ENCODE results near the gene HEBP2.
"Not testable (repeated sequence)": the region's sequence is repeated elsewhere in the genome, so short reads cannot be mapped to it uniquely, and the experiment has no call there.

Gene HEBP2

DNA sequence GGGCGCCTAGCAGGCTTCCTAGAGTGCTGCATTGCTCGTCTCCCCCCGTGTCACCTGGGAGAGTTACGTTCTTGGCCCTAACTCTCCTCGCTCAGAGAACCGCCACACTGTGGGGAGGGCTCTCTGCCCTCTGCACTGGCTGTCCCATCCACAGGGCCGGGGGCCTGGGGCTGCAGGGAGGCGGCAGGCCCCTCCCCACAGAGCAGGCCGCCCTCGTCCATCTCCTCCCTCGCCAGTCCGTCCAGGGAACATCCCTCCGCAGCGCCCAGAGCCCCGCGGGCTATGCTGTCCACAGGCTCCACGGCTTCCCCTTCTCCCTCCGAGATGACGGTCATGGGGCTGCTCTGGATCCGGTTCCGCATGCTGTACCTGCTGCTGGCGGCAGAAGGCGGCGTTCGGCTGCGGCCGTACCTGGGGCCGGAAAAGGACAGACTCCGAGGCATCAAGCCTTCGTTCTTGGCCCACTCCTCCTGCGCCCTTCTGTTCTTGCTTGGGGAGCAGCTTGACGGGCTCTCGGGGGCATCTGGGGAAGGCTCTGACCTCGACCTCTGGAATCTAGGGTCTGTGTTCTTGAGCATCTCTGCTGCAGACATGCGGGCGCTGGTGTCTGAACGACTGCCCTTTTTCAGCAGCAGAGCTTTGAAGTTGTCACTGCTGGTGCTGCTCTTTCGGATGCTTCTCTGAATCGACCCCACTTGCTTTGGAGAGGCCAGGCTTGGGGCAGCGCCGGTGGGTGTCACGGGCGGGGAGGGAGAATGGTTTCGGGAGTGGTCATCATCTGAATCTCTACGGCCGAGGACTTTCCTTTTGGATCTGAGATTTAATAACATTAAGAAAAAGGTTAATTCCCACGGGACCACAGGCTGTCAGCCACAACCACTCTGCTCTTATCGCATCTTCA lies 20.2 kb downstream of the HEBP2 start:
- no peak for DNase-seq

DNA sequence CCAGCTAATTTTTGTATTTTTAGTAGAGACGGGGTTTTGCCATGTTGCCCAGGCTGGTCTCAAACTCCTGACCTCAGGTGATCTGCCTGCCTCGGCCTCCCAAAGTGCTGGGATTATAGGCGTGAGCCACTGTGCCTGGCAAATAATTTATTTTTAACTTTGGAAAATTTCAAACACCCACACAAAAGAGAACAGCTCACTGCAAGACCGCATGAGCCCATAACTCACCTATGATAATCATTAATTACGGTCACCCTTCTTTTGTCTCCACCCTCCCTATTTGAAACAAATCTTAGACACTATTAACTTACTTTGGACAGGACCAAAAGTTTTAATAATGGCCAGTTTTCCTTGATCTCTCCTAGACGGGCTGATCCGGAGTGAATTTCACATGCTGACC lies 21.2 kb downstream of the HEBP2 start:
- DNase-seq, result not testable (repeated sequence)

DNA sequence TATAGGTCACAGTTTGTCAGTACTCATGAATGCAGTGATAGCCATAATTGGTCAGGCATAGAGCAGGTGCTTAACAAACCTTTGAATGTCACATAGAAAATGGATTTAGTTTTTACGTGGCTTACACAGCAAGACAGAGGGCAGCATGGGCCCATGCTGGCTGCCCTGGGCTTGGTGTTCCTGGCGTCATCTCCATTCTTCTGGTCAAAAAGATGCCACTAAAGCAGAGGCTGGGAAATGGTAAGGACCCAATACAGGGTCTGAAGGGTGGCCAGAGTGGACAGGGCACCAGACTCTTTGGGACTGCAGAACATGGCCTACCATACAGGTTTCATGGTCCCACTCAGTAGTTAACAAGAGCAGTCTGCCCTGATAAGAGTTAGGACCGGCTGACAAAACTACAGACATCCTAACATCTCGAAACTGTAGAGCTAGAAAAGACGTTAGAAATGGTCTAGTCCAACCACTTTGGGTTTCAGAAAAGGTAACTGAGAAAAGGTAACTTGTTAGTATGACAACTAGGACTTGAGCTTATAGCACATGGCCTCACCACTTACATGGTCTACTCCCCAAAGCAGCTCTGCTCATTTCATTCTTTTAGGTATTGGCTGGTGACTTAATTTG lies 22.6 kb downstream of the HEBP2 start:
- DNase-seq, result no peak

DNA sequence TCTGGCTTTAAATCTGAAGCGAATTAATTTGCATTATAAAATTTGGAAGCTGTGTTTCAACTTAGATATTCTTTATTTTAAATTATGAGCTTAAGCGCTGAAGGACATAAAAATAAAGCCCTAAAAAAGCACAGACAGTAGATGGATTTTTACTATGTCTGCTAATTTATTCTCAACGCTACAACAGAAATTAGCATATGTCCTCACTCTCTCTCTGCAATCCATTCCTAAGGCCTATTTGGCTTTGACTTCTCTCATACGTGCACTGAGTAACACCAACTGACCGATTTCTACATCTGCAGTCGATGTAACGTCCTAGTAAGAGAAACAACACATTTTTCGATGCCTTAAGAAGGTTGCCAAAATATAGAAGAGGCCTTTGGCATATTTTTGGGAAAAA lies 23.7 kb downstream of the HEBP2 start:
- no peak for DNase-seq

DNA sequence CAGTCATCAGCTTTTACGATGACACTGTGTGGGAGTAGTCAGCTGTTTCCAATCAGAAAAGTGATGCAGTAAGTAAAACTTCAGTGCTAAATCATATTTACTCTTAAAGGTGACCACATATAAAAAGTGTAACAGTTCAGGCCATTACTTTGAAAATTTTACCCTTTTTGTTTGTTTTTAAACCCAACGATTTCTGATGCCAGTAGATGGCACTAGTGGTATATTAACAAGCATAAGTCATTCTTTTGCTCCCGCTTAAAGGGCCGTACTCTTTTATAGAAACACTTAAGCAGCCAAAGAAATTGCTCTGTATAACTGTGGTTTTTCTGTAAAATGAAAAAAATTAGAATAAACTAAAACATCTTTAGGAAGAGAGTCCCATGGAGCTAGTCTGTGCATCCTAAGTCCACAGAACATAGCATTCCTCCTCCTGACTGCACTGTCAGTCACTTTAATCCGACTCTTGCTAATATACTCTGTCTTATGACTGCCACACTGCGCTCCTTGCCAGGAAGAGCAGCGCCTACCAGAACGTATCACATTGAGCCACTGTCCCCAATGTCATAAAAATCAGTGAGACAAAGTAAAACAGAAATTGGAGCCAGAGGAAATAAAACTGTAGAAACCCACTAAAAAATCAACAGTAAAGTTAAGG lies 25.0 kb downstream of the HEBP2 start:
- DNase-seq, result peak; percentile 66

DNA sequence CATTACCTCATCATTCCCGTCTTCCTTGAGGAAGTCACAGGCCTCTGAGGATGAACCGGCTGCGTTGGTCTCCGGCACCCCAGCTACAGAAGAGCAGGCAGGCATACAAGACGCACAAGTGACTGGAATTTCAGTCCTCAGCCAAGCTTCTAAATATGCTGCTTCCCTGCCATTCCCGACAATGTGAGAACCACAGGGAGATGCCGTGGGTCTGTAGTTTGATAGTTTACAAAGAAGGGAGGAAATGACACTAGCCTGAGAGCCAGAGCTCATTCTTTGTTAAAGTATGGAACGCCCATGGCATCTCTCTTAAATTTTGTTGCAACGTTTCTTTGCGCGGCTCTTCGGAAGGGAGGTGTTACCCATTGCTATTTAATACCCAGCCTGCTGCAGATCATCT lies 25.7 kb downstream of the HEBP2 start:
- DNase-seq, result no peak

DNA sequence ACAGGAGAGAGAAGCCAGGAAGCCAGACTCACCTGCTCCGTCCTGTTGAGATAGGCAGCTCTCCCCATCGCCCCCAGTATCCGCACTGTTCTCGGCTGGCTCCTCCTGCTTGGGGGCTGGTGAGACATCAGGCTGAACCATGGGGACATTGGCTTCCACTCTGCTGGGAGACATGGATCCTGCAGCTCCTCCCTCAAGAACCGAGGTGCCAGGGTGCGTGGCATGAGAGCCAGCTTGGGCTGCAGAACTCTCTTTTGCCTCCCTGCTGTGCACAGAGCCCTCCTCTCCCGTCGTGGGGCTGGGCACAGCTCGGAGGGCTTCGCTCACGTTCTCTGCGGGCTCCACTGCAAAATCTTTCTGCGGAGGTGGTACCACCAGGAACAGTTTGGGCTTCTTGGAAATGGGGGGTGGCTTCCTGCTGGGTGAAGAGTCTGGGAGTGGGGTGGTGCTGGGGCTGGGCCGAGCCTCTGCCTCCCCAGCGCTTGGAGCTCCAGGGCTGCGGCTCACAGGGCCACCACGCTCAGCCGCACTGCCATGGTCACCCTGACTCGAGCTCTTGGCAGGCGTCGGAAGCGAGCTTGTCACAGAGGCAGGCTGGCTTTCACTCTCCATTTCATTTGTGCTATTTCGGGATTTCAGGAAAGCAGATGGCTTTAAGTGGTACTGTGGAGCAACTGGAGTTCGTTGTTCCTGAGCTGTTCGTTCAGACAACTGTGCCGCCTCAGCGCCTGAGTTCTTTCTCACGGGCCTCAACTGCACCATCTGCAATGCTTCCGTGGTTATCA lies 26.5 kb downstream of the HEBP2 start:
- no peak for DNase-seq

DNA sequence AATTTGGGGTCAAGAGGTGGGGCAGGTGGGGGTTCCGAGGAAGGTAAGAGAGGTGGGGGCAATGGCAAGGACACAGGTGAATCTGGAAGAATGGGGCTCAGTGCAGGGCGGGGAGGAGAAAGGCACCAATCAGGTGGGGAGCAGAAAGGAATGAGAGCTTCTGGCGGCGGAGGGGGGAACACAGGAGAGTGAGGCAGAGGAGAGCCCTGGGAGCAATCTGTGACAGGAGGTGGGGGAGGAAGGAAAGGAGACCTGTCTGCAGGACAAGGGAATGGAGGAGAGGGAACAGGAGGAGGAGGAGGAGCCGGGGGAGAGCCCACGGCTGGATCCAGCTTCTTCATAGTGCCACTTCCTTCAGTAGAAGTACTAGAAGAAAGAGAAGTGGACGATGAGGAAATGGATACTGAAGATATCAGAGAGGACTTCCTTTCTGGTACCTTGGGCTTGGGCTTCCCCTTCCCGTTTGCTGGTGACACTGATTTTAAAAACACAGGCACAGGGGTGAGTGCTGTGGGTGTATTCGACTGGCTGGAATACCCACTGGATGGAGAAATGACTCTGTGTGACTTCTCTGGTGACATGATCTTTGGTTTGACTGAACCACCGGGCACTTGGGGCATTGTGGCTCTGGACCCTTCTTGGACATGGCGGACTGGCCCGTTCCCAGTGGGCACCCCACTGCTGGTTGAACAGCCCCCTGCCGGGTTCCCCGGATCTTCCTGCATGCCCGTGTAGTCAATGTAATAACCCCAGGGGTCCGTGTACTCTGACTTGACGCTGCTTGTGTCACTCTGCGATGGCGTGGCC lies 27.4 kb downstream of the HEBP2 start:
- DNase-seq, result no peak

DNA sequence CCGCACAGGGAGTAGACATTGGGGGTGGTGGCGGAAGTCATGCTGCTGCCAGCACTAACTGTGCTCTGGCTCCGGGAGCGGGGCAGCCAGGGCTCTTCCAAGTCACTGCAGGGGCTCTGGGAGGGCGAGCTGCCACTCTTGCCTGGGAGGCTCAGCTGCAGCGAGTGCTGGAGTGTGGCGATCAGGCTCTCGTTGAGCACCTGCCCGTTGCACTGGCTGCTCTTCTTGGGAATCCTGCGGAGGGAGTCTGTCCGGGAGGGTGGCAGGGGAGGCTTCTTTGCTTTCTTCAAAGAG lies 28.0 kb downstream of the HEBP2 start:
- DNase-seq, result no peak

DNA sequence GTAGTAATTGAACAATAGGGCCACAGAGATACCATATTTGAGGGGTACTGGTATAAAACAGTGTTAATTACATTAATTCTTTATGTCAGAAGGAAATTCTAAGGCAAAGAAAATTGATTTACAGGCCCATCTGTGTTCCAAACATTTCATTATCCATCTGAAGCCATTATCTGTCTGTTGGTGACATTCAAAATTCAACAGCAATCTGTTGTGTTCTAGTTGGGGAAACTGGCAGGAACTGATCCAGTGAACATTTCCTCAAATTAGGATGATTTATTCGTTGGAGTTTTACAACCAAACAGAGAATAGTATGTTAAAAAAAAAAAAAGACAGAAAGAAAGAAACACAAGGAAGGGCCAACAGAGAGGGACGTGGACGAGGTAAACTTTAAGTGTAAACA lies 30.1 kb downstream of the HEBP2 start:
- DNase-seq, result no peak

DNA sequence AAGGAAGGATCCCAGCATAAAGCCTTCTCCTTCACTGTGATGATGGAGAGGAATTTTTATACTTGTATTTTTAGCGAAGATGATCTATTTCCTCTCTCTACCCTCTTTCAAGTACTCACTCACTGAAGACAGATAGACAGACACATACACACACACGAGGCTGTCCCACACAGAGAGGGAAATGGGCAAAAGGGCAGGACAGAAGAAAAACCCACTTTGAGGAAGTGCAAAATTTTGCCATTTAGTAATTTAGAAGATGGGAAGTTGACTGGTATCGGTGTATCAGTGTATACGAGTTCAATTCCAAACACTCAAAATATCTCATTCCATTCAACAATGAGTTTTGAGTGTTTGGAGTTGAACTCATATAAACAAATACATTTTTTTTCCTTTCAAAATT lies 30.9 kb downstream of the HEBP2 start:
- DNase-seq, result no peak

DNA sequence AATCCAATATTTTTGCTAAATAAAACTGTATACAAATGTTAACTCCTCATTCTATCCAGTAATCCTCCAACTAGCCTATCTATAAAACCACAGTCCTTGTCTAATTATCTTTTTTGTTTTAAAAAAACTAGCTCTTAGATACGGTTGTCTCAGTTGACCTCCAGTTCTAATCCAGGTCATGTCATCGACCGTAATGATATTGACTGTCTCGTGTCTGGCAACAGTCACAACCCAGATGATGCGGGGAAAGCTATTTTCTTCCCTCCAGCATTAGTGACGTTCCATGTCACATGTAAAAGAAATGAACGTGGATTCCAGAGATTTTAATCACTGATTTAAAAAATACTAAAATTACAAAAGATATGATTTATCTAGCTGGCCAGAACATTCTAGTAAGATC lies 35.5 kb downstream of the HEBP2 start:
- DNase-seq, result no peak

DNA sequence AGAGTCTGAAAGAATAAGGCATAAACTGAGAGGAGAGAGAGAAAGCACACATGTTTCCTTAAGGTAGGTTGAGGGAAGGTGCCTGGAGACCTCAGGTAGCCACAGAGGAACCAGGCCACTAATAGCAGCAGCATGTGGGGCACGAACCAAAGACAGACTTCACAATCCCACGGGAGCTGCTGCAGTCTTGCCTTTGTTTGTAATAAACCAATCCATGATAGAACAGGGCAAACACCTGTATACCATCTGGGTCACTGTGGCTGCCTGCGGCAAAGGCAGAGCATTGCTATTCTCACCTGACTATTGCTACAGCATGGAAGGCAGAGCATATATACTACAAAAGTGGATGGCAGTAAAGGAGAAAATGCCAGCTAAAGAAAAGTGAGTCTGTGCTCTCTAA lies 36.3 kb downstream of the HEBP2 start:
- DNase-seq, result no peak

DNA sequence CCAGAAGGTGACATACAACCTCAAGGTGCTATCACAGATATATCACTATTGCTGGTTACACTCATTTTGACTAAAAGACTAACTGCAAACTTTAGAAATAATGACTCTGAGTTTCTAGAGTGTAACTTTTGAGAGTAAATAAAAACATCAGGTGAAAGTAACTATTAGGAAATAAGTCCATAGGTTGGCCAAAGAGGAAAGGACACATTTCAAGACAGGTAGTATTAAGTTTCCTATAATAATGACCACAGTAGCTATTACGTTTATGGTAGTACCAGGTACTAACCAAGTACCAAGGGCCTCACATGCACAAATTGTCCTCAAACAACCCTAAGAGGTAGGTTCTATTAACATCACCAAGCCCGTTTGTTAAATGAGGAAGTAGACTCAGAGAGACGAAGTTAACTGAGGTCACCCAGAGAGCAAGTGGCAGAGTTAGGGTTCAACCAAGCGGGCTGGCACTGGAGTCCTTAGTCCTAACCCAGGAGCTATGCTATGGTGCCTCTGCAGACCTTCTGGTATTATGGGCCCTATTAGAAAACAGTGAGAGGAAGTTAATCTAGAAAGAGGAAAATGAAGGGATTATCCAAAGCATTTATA lies 36.8 kb downstream of the HEBP2 start:
- no peak for DNase-seq

DNA sequence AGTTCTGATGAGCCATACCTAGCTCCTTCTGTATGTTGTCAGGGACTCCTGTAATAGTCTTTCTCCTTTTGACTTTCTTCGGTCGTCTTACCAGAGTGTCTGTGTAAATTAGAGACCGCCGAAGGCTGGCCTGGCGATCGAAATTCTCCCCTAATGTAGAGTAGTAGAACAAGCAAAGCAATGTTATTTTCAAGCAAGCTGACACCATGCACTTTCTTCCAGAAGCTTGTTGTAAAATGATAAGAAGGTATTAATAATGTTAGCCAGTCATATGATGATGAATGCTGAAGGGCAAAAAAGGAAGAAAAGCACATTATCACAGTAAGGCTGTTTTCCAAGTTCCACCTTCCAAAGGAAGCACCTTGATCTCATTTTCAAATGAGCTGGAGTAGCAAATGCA lies 37.9 kb downstream of the HEBP2 start:
- no peak for DNase-seq

DNA sequence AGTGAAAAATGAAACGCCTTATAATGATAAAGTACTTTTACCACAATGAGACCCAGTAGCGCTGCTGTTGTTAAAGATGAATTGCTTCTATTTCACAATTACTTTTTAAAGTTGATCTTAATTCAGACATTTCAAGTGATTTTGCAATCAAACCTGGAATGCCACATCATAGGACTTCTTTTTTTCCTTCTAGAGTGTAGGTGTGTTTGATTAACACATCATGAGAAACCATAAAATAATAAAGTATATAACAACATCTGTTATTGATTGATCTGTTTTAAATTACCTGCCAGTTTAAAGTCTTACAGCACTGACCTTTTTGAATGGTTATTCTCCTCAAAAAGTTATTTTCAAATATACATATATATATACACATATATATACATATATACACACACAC lies 38.6 kb downstream of the HEBP2 start:
- DNase-seq, result no peak

DNA sequence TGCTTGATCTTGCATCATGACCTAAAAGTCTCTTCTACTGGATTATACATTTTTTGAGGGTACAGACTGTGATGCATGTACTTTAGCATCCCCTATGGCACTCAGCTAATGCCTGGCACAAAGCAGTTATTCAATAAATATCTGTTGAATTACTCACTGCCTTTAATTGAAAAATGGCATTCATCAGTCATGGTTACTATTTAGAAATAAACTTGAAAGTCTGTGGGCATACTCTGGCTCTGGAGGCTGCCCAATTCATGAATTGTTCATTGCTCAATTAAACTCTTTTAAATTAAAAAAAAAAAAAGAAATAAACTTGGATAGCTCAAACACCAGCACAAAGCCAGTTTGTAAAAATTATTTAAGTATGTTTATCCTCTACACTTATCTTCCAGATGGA lies 40.0 kb downstream of the HEBP2 start:
- no peak for DNase-seq

DNA sequence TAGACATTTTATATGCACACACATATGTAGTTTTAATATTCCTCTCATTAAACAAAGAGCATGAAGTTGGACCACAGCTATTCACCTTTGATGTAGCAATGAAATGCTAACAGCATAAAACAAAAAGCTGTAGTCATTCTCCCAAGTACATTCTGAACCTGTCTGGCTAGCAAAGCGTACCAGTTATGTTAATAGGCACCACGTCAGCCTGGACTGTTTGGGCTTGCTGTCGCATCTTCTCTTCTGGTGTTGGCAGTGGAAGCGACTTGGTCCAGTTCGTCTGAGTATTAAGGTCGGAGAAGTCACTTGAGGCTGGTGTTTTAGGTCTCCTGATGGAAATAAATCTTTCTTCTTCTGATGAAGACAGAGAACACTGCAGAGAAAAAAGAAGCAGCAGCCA lies 42.8 kb downstream of the HEBP2 start:
- DNase-seq, result no peak

DNA sequence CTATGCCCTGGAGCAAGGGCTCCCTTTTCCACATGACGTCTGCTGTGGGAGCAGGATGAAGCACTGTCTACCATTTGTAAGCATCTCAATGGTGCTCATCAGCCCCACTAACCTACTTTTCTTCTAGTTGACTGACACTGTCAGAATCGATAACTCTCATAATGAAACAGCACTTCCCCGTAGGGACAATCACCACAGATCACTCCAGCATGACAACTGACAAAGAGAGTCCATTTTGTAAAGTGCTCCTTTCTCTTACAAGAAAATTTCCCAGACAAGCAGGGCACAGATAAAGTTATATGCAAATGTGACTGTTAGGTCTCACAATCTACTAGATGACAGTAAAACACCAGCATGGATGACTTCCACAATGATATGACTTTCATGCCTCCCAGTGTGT lies 46.4 kb downstream of the HEBP2 start:
- peak; percentile 73 for DNase-seq

DNA sequence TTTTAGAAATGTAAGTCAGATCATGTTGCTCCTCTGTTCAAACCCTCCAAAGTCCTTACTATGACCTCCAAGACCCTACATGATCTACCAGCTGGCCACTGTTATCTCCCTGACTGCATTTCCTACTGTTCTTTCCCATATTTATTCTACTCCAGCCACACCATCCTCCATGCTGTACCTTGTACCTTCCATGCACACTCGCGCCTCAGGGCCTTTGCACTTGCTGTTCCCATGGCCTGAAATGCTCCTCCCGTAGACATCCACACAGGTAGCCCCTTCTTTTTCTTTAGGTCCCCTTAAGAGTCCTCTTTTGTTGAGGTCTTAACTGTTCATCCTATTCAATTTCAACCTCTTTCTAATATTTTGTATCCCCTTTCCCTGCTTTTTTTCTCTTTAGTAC lies 47.0 kb downstream of the HEBP2 start:
- DNase-seq, result no peak

DNA sequence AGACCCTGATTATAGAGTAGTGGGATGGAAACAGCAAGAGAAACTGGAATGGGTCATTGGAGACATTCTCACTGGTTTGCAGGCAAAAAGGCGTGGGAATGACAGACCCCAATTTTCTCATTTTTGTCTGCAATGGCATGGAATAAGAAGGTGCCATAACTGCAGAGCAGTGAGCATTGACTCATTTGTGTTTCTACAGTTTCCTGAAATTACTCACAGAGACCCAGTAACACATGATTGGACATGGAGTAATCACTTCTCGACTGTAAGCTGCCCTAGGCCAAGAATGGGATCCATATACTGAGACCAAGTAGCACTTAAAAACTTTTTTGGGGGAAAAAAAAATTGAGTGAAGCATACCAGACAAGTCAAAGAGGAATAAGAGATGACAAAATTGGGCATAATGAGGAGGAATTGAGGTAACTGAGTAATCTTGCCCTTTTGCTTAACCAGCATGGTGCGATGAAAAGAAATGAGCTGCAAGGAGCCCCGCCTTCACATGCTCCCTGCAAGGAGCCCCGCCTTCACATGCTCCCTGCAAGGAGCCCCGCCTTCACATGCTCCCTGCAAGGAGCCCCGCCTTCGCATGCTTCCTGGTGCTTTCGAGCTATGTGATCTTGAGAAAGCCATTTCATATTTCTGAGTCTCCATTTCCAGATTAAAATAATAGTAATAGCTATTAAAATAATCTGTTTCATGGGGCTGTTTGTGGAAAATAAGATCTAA lies 51.1 kb downstream of the HEBP2 start:
- no peak for DNase-seq
